A673 (cell line): ENCODE data around the gene HOXB3.

Source experiments
- CTCF ChIP-seq: fragments of 300-800, 200-600 bp; sonication (generic); conservative IDR thresholded peaks from 2 replicates; pipeline ENCODE4 v1.5.1; 2017; ENCODE audit warnings: low read depth, mild to moderate bottlenecking, antibody characterized with exemption, low read length, moderate library complexity, mixed read lengths
- EZH2 ChIP-seq: fragments of 200-600 bp; sonication (generic); IDR thresholded peaks from 2 replicates; pipeline ENCODE4 v1.6.1; 2017; ENCODE audit warnings: borderline replicate concordance, low read depth, mild to moderate bottlenecking, mixed read lengths, antibody characterized with exemption, low read length; ENCODE audit not compliant: poor library complexity, severe bottlenecking

DNA sequence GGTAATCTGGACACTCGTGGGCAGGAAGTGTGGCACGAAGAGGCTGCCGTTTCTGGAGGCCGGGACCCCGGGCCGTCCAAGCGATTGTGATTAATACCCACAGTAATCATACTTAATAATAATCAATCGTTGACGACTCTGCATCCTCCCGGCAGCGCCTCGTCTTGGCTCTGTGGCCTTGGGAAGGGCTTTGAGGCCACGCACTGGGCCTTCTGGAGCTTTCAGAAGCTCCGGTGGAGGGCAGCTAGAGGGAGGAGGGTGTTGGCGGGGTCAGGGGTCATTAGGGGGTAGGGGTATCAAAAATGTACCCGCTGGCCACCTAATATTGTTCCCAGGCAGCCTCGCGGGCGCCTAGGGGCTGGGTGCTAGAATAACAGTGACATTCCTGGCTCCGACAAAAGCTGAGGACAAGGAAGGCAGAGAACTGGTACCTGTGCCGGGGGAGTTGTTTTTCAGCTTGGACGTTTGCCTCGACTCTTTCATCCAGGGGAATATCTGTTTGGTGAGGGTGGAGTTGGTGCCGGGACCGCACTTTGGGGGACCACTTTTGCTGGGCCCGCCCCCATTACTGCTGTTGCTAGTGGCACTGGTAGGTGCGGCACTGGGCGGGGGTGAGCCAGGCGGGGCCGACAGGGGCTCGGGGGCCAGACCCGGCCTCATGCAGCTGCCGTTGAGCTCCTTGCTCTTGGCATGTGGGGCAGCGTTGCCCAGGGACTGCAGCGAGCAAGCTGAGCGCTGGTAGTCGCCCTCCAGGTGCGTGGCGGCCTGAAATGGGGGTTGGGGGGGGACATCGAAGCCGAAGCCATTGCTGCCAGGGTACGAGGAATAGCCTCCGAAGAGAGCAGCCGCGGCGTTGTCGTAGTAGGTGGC is 38.2 kb downstream of the HOXB3 start:
- TF ChIP-seq CTCF (no peak), EZH2 (no peak)
